CD4-positive, alpha-beta memory T cell (primary cell): ENCODE results near the gene KIR2DL4. TPM values are rescaled to one million over a fixed set of nuclear protein-coding genes. Genes with fewer than 3 reads are reported as not detected.
"Not testable (repeated sequence)": the region's sequence is repeated elsewhere in the genome, so short reads cannot be mapped to it uniquely, and the experiment has no call there.

Experiments used
- CTCF ChIA-PET: fragments of 350-600 bp; sonication (Branson Sonifier 250); formaldehyde crosslinking; loops from one replicate; lab custom pipeline; 2021; ENCODE audit warnings: inconsistent platforms; ENCODE audit not compliant: partially characterized antibody; lab: Charles Lee
- POLR2A ChIA-PET: fragments of 350-600 bp; sonication (Branson Sonifier 250); formaldehyde crosslinking; loops from one replicate; lab custom pipeline; 2021; ENCODE audit not compliant: partially characterized antibody; lab: Charles Lee
- DNase-seq, 5 donors: peaks; one replicate each; pipeline versions ENCODE4 v3.0.0 to v3.0.0-alpha.2; 2020 to 2022; ENCODE audit warnings: mixed read lengths in 1 of 5
- H3K27ac ChIP-seq: one replicate; pipeline ENCODE4 v1.7.0; 2013; ENCODE audit warnings: low read depth, low read length
- H3K27me3 ChIP-seq: 2 replicates; pipeline ENCODE4 v1.7.0; 2013; ENCODE audit warnings: mild to moderate bottlenecking, low read length, moderate library complexity; ENCODE audit not compliant: insufficient read depth
- H3K36me3 ChIP-seq: 2 replicates; pipeline ENCODE4 v1.7.0; 2013; ENCODE audit warnings: mild to moderate bottlenecking, low read length, moderate library complexity; ENCODE audit not compliant: insufficient read depth
- H3K4me1 ChIP-seq: 2 replicates; pipeline ENCODE4 v1.7.0; 2013; ENCODE audit warnings: mild to moderate bottlenecking, low read length, moderate library complexity; ENCODE audit not compliant: insufficient read depth
- H3K4me3 ChIP-seq, 2 donors: one replicate each; pipeline ENCODE4 v1.7.0; 2013; ENCODE audit warnings: low read length in 2 of 2, mild to moderate bottlenecking in 1 of 2
- H3K9me3 ChIP-seq, 2 donors: one replicate each; pipeline ENCODE4 v1.7.0; 2013; ENCODE audit warnings: low read length in 2 of 2, control low read depth in 1 of 2; ENCODE audit not compliant: control insufficient read depth in 1 of 2
- H3K27ac Mint-ChIP-seq, 7 donors: one replicate each; pipeline ENCODE4 v1.8.0; 2020 to 2021; ENCODE audit warnings: mixed read lengths in 7 of 7, mild to moderate bottlenecking in 6 of 7, inconsistent platforms in 3 of 7, moderate library complexity in 3 of 7
- H3K27me3 Mint-ChIP-seq, 2 donors: one replicate each; pipeline ENCODE4 v1.8.0; 2020 to 2021; ENCODE audit warnings: mixed read lengths in 2 of 2
- H3K36me3 Mint-ChIP-seq, 2 donors: one replicate each; pipeline ENCODE4 v1.8.0; 2020 to 2021; ENCODE audit warnings: mixed read lengths in 2 of 2, inconsistent platforms in 1 of 2, mild to moderate bottlenecking in 1 of 2
- H3K4me1 Mint-ChIP-seq, 4 donors: one replicate each; pipeline ENCODE4 v1.8.0; 2020 to 2021; ENCODE audit warnings: mixed read lengths in 4 of 4, mild to moderate bottlenecking in 1 of 4
- H3K4me3 Mint-ChIP-seq, 8 donors: one replicate each; pipeline ENCODE4 v1.8.0; 2020 to 2021; ENCODE audit warnings: mixed read lengths in 8 of 8, mild to moderate bottlenecking in 7 of 8, moderate library complexity in 6 of 8, inconsistent platforms in 3 of 8
- H3K9me3 Mint-ChIP-seq, 8 donors: one replicate each; pipeline ENCODE4 v1.8.0; 2020 to 2021; ENCODE audit warnings: mixed read lengths in 8 of 8, mild to moderate bottlenecking in 5 of 8, inconsistent platforms in 3 of 8, moderate library complexity in 1 of 8
- intact Hi-C: fragments of 100-400 bp; cut with micrococcal nuclease; formaldehyde crosslinking; loops from one replicate; pipeline ENCODE4 v1.15.1; 2023
- polyA plus RNA-seq, 2 donors: library from polyadenylated mRNA; unstranded; fragments of 300-500 nt; fragmentation: Illumina TruSeq; gene quantifications; one replicate each; pipeline ENCODE4 v1.2.3, GENCODE V29; 2021
- total RNA-seq, 2 experiments: library from RNA; stranded (reverse); gene quantifications; one replicate each; pipeline ENCODE4 v1.2.3, GENCODE V29; 2021

KIR2DL4 gene
- total RNA-seq (not detected), polyA plus RNA-seq (not detected)

DNA sequence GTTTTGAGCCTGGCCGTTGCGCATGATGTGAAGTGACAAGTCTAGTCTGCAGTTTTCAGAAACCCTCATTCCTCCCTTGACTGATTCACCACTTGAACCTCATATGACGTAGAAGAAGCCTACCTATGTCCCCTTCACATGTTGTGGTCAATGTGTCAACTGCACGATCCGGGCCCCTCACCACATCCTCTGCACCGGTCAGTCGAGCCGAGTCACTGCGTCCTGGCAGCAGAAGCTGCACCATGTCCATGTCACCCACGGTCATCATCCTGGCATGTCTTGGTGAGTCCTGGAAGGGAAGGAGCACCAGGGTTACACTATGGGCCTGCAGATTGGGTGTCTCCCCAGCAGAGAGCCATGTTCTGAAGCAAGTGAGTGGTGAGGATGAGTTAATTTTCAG is at the start of gene KIR2DL4:
TSS of gene KIR2DL4 (plus strand) at position 201 of the 400 bp plus-strand sequence. CDS start at position 243, 42 bp downstream.
- H3K9me3 ChIP-seq = no peaks in the 10 kb centered on the region
- Mint-ChIP-seq H3K9me3 (peaks cover 0 to 8% (median 2%) of the 10 kb centered on the region in 8 donors), H3K4me3 (no peak within 1 kb of the TSS), H3K36me3 (no peaks in the 10 kb centered on the region), H3K27ac (no peak within 1 kb of the TSS), H3K4me1 (no peaks in the 10 kb centered on the region), H3K27me3 (peaks cover 8 to 18% of the 10 kb centered on the region in 2 donors)
- POLR2A ChIA-PET = no interaction called here
- H3K36me3 ChIP-seq = no peaks in the 10 kb centered on the region
- DNase-seq = no peak
- H3K4me1 ChIP-seq = no peaks in the 10 kb centered on the region
- CTCF ChIA-PET = no interaction called here
- no peak within 1 kb of the TSS for H3K4me3 ChIP-seq
- no peaks in the 10 kb centered on the region for H3K27me3 ChIP-seq
- no peak within 1 kb of the TSS for H3K27ac ChIP-seq
- intact Hi-C loops = no loop called here

GRCh38 chr19:54756204-54757110 is 47.0 kb upstream of the KIR2DL4 start:
- H3K27ac Mint-ChIP-seq, H3K27me3 Mint-ChIP-seq, H3K4me1 Mint-ChIP-seq, H3K36me3 ChIP-seq, H3K4me3 Mint-ChIP-seq, H3K9me3 ChIP-seq, H3K27ac ChIP-seq, intact Hi-C loops, H3K36me3 Mint-ChIP-seq, H3K27me3 ChIP-seq, DNase-seq, POLR2A ChIA-PET, H3K4me1 ChIP-seq, H3K4me3 ChIP-seq, CTCF ChIA-PET, H3K9me3 Mint-ChIP-seq: not testable (repeated sequence)

- H3K36me3 Mint-ChIP-seq, H3K36me3 ChIP-seq, H3K9me3 ChIP-seq, H3K27me3 Mint-ChIP-seq, POLR2A ChIA-PET, H3K9me3 Mint-ChIP-seq, H3K4me3 Mint-ChIP-seq, intact Hi-C loops, H3K27ac Mint-ChIP-seq, H3K4me3 ChIP-seq, H3K27ac ChIP-seq, H3K4me1 ChIP-seq, H3K27me3 ChIP-seq, DNase-seq, H3K4me1 Mint-ChIP-seq, CTCF ChIA-PET: not testable (repeated sequence)
Observed at GRCh38 chr19:54758577-54758976, 44.8 kb upstream of the KIR2DL4 start.

DNA sequence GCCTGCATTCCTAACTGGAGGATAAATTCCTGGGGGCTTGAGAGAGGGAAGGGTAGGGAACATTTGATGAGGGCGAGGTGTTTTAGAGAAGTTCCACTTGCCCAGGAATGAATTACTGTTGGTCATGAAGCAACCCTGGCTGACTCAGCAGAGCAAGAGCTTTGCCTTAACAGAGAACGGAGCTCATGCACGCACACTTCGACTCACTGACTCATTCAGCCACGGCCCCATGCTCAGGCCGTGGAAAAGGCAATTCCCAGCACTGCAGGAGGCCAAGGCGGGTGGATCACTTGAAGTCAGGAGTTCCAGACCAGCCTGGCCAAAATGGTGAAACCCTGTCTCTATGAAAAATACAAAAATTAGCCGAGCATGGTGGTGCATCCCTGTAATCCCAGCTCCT is 39.2 kb upstream of the KIR2DL4 start:
- H3K27ac Mint-ChIP-seq, POLR2A ChIA-PET, CTCF ChIA-PET, H3K4me1 Mint-ChIP-seq, H3K4me3 Mint-ChIP-seq, intact Hi-C loops, H3K4me1 ChIP-seq, DNase-seq, H3K27me3 Mint-ChIP-seq, H3K27ac ChIP-seq, H3K36me3 Mint-ChIP-seq, H3K4me3 ChIP-seq, H3K36me3 ChIP-seq, H3K27me3 ChIP-seq, H3K9me3 ChIP-seq: not testable (repeated sequence)
- peaks cover 0 to 18% (median 4%) of the 10 kb centered on the region in 8 donors for H3K9me3 Mint-ChIP-seq

- H3K9me3 ChIP-seq, H3K27ac Mint-ChIP-seq, DNase-seq, H3K4me3 ChIP-seq, H3K36me3 Mint-ChIP-seq, H3K36me3 ChIP-seq, CTCF ChIA-PET, H3K27me3 ChIP-seq, intact Hi-C loops, H3K4me1 ChIP-seq, H3K4me1 Mint-ChIP-seq, POLR2A ChIA-PET, H3K27ac ChIP-seq, H3K4me3 Mint-ChIP-seq: not testable (repeated sequence)
- Mint-ChIP-seq H3K27me3 (peaks cover 7 to 12% of the 10 kb centered on the region in 2 donors), H3K9me3 (peaks cover 0 to 13% (median 1%) of the 10 kb centered on the region in 8 donors)
Observed at GRCh38 chr19:54766464-54766863, 36.9 kb upstream of the KIR2DL4 start.

GRCh38 chr19:54769646-54770045 is 33.8 kb upstream of the KIR2DL4 start, which contains the start of gene KIR2DL1:
Gene KIR2DL1 (plus strand): TSS chr19:54769793. CDS start chr19:54769851, 58 bp downstream.
- POLR2A ChIA-PET, H3K36me3 ChIP-seq, H3K36me3 Mint-ChIP-seq, CTCF ChIA-PET, H3K4me1 ChIP-seq, H3K4me1 Mint-ChIP-seq, H3K4me3 ChIP-seq, H3K9me3 ChIP-seq, DNase-seq, intact Hi-C loops, H3K27ac Mint-ChIP-seq, H3K27ac ChIP-seq, H3K27me3 ChIP-seq: not testable (repeated sequence)
- Mint-ChIP-seq H3K27me3 (peaks cover 5 to 15% of the 10 kb centered on the region in 2 donors), H3K9me3 (peaks cover 0 to 17% (median 1%) of the 10 kb centered on the region in 8 donors), H3K4me3 (peak within 1 kb of the TSS in 1 of 8 donors; percentile 0)

GRCh38 chr19:54770511-54770910 is 32.9 kb upstream of the KIR2DL4 start:
- DNase-seq, H3K36me3 Mint-ChIP-seq, H3K27ac ChIP-seq, H3K27ac Mint-ChIP-seq, H3K27me3 ChIP-seq, H3K36me3 ChIP-seq, H3K4me3 Mint-ChIP-seq, intact Hi-C loops, H3K4me1 Mint-ChIP-seq, H3K9me3 ChIP-seq, H3K4me3 ChIP-seq, POLR2A ChIA-PET, CTCF ChIA-PET, H3K4me1 ChIP-seq: not testable (repeated sequence)
- Mint-ChIP-seq H3K27me3 (peaks cover 7 to 15% of the 10 kb centered on the region in 2 donors), H3K9me3 (peaks cover 0 to 12% (median 0%) of the 10 kb centered on the region in 8 donors)
